Ovary (tissue), 3 donors: ENCODE measurements around the gene PARD3B.

ENCODE experiments used
- POLR2A ChIP-seq: fragments of 450-650 bp; IDR thresholded peaks from one replicate; pipeline ENCODE4 v1.6.1; 2017; ENCODE audit warnings: antibody characterized with exemption, mild to moderate bottlenecking, moderate library complexity
- TF ChIP-seq, protein P1 (sequence below), 3 donors: fragments of 450-650 bp in 2 of 3; fragments of 200-600 bp in 1 of 3; IDR thresholded peaks; one replicate each; pipeline versions ENCODE4 v1.5.1 to v1.8.0; 2016 to 2022; ENCODE audit warnings: antibody characterized with exemption in 3 of 3, mild to moderate bottlenecking in 1 of 3
- donor health status: DM: no; HTN: no; CAD: no.

DNA sequence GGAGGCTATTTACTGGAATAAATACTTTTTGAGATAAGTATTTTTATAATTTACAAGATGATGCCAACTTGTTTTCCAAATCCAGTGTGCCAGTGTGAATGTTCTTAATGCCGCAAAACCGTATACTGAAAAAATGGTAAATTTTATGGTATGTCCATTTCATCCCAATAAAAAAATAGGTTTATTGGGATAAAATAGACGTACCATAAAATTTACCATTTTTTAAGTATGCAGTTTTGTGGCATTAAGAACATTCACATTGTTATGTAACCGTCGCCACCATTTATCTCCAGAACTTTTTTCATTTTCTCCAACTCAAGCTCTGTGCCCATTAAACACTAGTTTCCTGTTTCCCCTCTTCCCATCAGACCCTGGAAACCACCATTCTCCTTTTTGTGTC, 167.9 kb downstream of the PARD3B start:
- TF ChIP-seq, protein P1, sequence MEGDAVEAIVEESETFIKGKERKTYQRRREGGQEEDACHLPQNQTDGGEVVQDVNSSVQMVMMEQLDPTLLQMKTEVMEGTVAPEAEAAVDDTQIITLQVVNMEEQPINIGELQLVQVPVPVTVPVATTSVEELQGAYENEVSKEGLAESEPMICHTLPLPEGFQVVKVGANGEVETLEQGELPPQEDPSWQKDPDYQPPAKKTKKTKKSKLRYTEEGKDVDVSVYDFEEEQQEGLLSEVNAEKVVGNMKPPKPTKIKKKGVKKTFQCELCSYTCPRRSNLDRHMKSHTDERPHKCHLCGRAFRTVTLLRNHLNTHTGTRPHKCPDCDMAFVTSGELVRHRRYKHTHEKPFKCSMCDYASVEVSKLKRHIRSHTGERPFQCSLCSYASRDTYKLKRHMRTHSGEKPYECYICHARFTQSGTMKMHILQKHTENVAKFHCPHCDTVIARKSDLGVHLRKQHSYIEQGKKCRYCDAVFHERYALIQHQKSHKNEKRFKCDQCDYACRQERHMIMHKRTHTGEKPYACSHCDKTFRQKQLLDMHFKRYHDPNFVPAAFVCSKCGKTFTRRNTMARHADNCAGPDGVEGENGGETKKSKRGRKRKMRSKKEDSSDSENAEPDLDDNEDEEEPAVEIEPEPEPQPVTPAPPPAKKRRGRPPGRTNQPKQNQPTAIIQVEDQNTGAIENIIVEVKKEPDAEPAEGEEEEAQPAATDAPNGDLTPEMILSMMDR (IDR thresholded peaks at IDR 0.05), result no peak
- TF ChIP-seq POLR2A, result no peak
